Mesenteric fat pad (tissue), 1 donor: Measurements from ENCODE around the gene PRODH2. TPM values are rescaled to one million over a fixed set of nuclear protein-coding genes. Genes with fewer than 3 reads are reported as not detected.

Experiments
- DNase-seq: peaks from one replicate; pipeline ENCODE4 v3.0.0-alpha.2; 2020; ENCODE audit warnings: low spot score
- total RNA-seq: library from RNA; stranded (reverse); fragmentation: NEBNext Ultra II Directional; extraction: Animal tissue kit (Norgen Biotek cat#: 25700); gene quantifications from one replicate; pipeline ENCODE4 v1.2.1, GENCODE V29; 2021
- donor health status: DM: yes; HTN: yes; CAD: no.

The PRODH2 gene
- total RNA-seq, 1 donor from 2014 or later, result not detected

DNA sequence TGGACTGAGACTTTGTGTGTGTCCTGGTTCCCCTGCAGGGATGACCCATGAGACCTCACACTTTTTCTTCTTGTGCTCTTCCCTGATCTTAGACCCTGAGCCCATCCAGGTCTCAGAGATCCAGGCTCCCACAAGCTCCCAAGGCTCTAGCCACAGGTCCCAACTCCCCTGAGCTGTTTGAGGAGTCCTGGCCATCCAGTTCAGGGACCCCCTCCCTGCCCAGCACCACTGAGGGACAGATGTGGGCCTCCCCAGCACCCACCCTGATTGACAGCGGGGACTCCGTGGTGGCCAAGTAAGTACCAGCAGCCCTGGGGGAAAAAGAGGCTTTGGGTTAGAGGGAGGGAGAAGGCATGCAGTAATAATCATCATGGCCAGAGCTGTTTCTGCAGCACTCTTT, 52.9 kb downstream of the PRODH2 start:
- DNase-seq, result no peak

DNA sequence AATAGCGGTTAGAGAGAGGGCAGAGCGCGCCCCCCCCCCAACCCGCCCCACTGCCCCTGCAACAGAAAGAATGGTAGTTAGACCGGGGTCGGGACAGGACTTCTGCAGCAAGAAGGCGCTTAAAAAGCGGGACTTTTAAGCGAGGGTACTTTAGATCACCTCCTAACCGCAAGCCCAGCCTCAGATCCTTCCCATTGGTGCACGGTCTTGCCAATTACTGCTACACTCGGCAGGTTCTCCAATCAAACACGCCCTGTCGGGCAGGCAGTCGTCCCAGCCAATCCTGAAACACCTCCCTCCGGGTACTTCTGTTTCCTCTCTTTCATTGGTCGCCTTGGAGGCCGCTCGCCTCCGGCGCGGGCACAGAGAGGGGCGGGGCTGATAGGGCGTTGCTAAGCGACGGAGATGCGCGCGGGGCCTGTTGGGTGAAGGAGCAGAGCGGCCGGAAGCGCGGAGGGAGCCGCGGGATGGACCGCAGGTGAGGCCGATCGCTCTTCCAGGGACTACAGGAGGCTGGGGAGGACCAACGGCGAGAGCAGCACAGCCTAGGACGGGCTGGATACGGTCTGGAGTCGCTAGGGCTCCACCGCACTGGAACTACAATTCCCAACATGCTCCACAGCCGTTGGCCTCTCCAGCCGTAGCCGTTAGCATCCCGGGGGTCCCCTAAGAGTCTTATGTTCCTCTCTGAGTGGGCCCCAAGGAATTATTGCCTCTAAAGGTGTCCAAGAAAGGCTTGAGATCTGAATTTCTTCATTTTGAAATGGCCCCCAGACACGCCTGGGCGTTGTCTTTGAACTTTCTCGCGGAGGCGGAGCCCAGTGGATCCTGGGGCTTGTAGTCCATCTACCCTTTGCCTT, 54.7 kb downstream of the PRODH2 start, which contains the start of gene PROSER3:
Gene PROSER3, plus strand, starts transcription at position 428 of the 860 bp plus-strand sequence. Its CDS starts 40 bp downstream, at position 468.
- peak; percentile 99 for DNase-seq

DNA sequence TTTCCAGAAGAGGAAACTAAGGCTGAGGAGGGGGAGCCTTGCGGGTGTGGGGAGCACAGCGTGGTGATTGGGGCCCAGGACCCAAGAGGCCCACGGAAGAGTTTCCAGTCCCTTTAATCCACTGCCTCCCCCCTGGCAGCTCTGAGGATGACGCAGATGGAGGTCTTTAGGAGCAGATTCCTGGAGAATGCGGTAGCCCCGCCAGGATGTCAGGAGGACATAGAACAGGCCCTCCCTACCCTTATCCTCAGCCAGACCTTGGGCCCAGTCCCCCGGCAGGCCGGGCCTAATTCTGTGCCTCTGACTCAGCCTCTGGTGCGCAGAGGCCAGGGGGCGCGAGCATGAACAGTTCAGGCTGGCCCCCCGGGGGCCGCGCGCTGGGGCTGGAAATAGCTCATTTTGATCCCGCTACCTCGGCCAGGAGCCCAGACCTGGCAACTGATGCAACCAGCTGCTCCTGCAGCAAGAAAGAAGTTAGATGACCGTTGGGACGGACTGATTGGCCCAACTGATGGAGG, 55.4 kb downstream of the PRODH2 start:
- DNase-seq, result peak; percentile 96

DNA sequence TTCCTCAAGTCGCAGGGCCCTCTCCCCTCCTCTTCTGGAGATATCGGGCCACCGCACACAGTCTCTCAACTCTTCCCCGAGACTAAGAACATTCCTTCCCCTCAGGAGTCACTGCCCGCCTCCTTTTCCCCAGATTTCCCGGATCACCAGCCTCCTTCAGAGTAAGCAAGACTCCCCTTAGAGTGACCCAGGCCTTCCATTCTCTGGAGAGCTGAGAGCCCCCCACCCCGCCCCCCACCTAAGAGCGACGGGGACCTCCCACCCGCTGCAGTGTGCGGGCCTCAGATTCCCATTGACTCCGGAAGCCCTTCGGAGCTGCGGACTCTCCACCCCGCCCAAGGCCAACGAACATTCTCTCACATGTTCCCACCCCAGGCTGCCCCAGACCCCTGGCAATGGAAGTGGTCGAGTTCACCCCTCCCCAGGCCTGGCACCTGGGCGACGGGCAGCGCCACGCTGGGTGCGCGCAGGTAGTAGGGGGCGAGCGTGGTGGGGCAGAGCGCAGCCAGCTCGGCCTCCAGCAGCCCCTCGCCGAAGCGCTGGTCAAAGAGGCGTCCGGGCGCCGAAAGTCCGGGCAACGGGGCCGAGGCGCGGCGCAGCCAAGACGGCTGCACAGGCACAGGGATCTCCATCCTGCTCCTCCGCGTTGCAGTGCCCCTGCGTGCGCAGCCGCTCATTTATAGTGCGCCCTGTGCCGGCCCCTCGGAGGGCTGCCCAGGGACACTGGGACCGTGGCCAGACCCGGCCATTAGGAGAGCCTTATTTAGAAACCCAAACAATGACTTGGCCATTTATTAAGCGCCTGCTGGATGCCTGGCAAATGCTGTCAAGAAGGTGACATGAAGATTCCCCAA, 56.0 kb downstream of the PRODH2 start, which contains the start of gene HSPB6:
Gene HSPB6, minus strand, starts transcription at position 653 of the 854 bp plus-strand sequence. Its CDS starts 21 bp downstream, at position 632.
- no peak for DNase-seq

DNA sequence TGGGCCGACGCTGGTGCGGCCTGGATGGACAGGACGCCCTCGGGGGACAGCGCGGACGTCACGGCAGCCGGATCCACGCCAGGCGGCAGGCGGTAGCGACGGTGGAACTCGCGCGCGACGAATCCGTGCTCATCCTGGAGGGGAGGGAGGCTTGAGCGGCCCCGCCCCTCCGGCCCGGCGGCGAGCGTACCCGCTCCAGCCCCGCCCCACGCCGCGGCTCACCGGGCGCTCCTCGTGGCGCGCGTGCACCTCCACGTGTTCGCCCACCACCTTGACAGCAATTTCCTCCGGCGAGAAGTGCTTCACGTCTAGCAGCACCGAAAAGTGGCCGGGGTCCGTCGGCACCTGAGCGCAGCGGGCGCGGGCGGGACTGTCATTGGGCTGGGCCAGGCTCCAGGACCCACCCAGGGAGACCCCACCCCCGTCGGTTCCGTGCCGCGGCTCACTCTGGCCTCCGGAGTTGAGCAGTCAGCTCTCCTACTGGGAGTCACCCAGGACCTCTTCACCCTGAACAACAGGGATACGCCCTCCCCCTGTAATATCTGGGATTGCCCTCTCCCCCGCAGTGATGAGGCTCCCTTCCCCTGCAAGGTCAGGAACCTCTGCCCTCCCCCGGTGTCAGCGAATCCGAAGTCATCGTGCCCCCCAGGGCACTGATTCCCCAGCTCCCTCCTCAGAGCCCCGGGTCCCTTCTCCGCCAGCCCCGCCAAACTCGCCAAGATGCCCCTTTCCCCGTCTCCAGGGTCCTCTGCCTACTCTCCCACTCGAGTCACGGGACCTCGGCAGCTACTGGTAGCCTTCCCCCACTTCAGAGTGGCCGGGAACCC, 56.9 kb downstream of the PRODH2 start:
- DNase-seq, result peak; percentile 97

DNA sequence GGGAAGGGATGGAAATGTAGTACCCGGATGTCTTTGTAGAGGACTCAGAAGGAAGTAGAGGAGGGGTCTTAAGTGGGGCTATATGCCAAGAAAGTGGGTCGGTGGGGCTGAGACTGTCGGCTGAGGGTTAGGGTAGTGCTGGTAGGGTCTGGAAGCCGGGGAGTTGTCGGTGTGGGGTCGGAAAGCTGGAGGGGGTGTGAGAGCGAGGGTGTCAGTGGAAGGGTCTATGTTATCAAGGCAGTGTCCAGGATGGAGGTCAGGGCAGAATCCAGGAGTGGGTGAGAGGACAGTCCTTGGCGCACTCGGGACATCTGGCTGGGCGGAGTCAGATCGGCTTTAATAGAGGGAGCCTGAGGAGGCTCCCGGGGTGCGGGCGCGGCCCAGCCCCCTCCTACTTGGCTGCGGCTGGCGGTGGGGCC, 57.5 kb downstream of the PRODH2 start:
- no peak for DNase-seq

DNA sequence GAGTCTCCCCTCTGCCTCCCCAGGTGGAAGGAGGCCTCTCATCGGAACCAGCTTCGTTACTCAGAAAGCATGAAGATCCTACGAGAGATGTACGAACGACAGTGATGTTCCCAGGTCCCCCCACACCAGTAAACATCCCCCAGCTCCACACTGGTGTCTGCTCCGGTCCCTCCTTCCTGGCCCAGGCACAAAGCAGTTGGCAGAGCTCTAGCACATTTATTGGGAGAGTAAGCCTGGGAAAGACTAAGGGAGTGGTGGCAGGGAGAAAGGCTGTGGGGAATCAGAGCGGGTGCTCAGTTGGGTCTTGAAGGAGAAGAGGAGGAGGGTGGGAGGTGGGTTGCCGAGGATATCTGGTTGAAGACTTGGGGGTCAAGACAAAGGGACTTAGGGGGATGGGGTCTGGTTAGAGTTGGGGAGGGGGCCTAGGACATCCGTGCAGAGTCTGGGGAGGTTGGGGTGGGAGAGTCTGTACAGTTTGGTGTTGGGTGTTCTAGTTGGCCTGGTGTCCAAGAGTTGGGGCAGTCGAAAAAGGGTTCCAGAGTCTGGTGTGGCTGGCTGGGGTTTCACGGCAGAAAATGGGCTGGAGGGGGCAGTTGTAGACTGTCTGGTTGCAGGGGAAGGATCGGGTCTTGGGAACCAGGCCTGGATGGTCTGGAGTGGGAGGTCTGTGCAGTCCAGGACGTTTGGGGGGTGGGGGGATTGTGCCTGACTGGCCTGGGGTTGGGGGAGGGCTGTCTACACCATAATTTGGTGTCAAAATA, 58.1 kb downstream of the PRODH2 start:
- DNase-seq, result no peak

DNA sequence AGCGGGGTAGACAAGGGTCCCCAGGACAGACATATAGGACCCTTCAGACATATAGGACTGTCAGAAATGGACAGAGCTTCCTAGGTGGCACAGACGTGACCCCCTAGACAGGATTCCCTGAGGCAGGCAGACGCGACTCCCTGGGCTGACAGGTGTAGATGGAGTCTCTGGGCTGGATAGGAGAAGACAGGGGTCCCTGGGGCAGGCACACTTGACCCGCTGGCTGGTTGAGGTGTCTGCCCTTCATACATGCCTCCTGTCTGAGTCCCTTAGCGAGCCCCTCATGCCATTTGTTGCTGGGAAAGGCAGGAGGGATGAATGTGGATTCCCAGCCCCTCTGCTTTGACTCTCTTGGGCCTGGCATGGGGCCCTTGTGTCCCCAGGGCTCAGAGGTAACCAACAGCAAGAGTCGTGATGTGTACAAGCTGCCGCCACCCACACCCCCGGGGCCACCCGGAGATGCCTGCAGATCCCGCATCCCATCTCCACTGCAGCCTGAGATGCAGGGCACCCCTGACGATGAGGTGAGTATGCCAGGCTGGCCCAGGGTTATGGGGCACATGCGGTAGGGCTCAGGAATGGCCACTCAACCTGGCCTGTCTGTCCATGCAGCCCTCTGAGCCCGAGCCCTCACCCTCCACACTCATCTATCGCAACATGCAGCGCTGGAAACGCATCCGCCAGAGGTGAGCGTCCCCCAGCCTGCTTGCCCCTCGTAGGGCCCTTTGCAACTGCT, 58.8 kb downstream of the PRODH2 start:
- DNase-seq, result no peak

DNA sequence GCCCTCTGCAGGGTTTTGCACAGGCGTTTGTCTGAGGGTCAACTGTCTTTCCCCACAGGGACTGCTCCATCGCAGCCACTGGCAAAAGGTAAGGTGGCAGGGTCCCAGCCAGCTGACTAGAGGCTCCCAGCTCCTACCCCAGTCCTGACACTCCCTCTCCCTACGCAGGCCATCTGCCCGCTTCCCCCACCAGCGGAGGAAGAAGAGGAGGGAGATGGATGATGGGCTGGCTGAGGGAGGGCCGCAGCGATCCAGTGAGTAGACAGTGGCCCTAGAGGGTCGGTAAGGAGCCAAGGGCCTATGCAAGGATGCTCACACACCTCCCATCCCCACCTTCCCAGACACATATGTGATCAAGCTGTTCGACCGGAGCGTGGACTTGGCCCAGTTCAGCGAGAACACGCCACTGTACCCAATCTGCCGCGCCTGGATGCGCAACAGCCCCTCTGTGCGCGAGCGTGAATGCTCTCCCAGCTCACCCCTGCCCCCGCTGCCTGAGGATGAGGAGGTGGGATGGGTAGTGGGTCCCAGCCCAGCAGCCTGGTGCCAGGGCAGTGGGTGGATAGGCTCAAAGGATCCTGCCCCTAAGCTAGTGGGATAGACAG, 59.8 kb downstream of the PRODH2 start:
- DNase-seq, result no peak

DNA sequence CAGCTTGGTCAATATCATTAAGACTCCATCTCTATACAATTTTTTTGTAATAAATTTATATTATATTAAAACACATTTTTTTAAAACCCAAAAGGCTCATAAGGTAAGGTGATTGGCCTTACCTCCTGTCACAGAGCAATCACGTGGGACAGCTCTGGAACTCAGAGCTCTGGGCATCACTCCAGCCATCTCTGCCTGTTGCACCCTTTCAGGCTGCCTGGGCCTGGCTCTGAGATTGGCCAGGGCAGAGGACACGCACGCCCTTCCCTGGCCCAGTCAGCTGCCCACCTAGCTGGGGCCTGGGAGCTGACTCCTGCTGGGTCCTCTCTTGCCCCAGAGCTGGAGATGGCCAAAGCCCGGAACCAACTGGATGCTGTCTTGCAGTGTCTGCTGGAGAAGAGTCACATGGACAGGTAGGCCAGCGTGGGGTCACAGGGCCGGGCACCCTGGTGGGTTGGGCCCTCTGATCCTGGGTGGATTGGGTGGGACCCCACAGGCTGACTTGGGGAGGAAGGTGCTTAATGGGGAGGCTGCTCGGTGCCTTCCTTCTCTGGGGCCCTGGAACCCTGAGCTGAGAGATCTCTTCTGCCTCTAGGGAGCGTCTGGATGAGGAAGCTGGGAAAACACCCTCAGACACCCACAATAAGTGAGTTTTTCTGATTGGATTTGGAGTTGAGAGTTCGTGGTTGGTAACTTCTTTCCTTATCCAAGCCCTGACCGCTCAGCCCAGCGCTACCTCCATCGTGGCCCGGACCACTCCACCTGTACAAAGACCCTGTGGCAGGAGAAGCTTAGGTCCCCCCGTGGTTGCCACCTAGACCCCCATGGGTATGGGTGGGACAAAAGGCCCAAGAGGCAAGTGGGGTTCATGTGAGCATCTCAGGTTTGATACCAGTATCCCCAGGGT, 60.6 kb downstream of the PRODH2 start:
- no peak for DNase-seq

DNA sequence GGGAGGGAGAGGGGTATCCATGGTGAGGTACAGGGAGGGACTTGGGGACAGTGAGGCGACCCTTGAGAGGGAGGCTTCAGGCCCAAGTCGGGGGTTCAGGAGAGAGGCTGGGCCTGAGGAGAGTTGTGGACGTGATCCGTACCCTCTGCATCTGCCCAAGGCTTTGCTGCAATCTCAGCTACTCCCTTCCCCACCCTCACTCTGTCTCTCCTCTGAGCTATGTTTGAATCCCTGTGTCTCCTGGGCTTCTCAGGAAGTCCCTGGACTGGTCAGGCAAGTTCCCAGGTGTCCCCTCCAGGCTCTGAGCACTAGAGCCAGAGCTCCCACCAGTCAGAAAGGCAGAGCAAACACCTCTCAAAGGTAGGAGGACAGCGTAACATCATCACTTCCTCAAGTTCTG, 62.5 kb downstream of the PRODH2 start:
- no peak for DNase-seq

Other genes starting within 250 kb of the PRODH2 start
- gene ATP4A, start 249.2 kb downstream of the PRODH2 start, total RNA-seq, result not detected
- gene PMIS2, start 226.7 kb downstream of the PRODH2 start, total RNA-seq, result not detected
- 6.4 TPM for gene HAUS5, start 200.1 kb downstream of the PRODH2 start, total RNA-seq
- gene RBM42, start 183.8 kb downstream of the PRODH2 start, total RNA-seq, result 63.9 TPM
- gene ETV2, start 171.1 kb downstream of the PRODH2 start, total RNA-seq, result 0.74 TPM
- gene COX6B1, start 164.5 kb downstream of the PRODH2 start, total RNA-seq, result 362 TPM
- 0.45 TPM for gene UPK1A, start 146.3 kb downstream of the PRODH2 start, total RNA-seq
- gene ZBTB32, start 108.3 kb downstream of the PRODH2 start, total RNA-seq, result not detected
- gene KMT2B, start 94.8 kb downstream of the PRODH2 start, total RNA-seq, result 33.5 TPM
- gene IGFLR1, start 70.4 kb downstream of the PRODH2 start, total RNA-seq, result 10.8 TPM
- gene U2AF1L4, start 67.4 kb downstream of the PRODH2 start, total RNA-seq, result 12.8 TPM
- gene PSENEN, start 67.2 kb downstream of the PRODH2 start, total RNA-seq, result 66.8 TPM
- gene LIN37, start 64.3 kb downstream of the PRODH2 start, total RNA-seq, result 12.9 TPM
- 506 TPM for gene HSPB6, start 55.8 kb downstream of the PRODH2 start, total RNA-seq
- gene PROSER3, start 54.7 kb downstream of the PRODH2 start, total RNA-seq, result 16.6 TPM
- 2.7 TPM for gene ARHGAP33, start 37.3 kb downstream of the PRODH2 start, total RNA-seq
- not detected for gene NPHS1, start 39.7 kb upstream of the PRODH2 start, total RNA-seq
- not detected for gene KIRREL2, start 44.1 kb upstream of the PRODH2 start, total RNA-seq
- 3.5 TPM for gene APLP1, start 55.7 kb upstream of the PRODH2 start, total RNA-seq
- gene NFKBID, start 87.7 kb upstream of the PRODH2 start, total RNA-seq, result 33.3 TPM
- gene HCST, start 89.7 kb upstream of the PRODH2 start, total RNA-seq, result 20.9 TPM
- gene TYROBP, start 95.5 kb upstream of the PRODH2 start, total RNA-seq, result 201 TPM
- 11.5 TPM for gene LRFN3, start 123.5 kb upstream of the PRODH2 start, total RNA-seq
- gene SDHAF1, start 182.3 kb upstream of the PRODH2 start, total RNA-seq, result 8.2 TPM
- not detected for gene SYNE4, start 196.0 kb upstream of the PRODH2 start, total RNA-seq
- 12.6 TPM for gene ALKBH6, start 201.4 kb upstream of the PRODH2 start, total RNA-seq
- 19.7 TPM for gene CLIP3, start 220.0 kb upstream of the PRODH2 start, total RNA-seq
- 5.2 TPM for gene THAP8, start 241.4 kb upstream of the PRODH2 start, total RNA-seq
- 0.32 TPM for gene WDR62, start 242.1 kb upstream of the PRODH2 start, total RNA-seq